ENCODE data around the gene ZNF460.
"Not testable (repeated sequence)": the region's sequence is repeated elsewhere in the genome, so short reads cannot be mapped to it uniquely, and the experiment has no call there.

Gene ZNF460

GRCh38 chr19:57280165-57280961 is at the start of gene ZNF460:
Gene ZNF460 (plus strand): TSS chr19:57280485. CDS start chr19:57280807, 322 bp downstream.
- DNase-seq, result peak; percentile 97
- peak; percentile 87 for ATAC-seq

DNA sequence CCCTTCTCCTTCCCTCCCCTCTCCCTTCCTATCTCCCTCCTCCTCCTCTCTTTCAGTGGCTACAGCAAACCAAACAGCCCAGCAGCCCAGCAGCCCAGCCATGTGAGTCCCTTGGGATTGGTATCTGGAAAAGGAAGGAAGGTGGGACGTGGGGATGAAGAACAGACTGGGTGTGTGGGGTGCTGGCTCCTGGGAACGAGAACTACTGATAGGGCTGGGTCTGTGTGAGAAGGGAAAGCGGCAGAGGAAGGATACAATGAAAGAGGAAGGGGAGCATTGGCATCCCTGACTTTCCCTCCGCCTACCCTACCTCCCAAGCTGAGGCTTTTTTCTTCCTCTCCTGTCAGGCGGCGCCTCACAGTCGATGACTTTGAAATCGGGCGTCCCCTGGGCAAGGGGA is 48.6 kb upstream of the ZNF460 start:
- no peak for ATAC-seq
- no peak for DNase-seq

- DNase-seq (no peak), ATAC-seq (no peak)
Measured at GRCh38 chr19:57233207-57233606, 47.1 kb upstream of the ZNF460 start.

GRCh38 chr19:57239982-57240310 is 40.3 kb upstream of the ZNF460 start:
- peak; percentile 2 for ATAC-seq
- no peak for DNase-seq

DNA sequence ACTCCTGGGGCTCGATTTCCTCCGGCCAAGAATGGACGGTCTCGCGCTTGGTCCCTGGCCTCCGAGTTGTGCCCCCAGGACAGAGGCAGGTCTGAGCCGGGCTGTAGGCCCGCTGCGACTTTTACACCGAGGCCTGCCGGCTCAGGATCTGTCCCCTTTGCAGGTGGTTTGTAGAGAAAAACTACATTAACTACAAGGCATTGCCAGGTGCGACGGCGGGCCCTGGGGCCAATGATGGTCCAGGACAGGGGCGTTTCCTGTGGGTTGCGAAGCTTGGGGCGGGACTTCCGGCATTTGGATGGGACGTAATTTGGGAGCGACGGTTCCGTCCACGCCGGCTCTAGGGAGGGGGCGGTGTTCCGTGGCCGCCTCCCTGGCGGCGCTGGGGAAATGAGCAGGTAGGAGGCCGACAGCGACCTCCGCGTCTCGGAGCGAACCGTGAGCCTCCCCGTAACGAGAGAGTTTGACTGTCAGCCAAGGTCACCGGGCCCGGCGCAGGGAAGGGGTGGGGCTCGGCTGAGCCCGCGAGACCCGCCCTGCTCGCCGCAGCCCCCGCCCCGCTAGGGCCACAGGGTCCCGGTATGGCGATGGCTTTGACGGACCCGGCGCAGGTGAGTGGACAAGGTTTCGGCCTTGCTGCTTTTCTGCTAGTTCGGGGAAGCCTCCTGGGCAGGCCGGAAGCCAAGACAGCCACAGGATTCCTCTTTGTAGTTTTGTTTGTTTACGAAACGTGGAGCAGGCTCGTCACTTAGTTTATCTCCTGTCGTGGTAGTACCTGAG is 39.8 kb upstream of the ZNF460 start, which contains the start of gene ZNF805:
Gene ZNF805 (plus strand): TSS at position 322 of the 780 bp plus-strand sequence. CDS start 260 bp downstream, at position 582.
- ATAC-seq, result peak; percentile 97

GRCh38 chr19:57241176-57241575 is 39.1 kb upstream of the ZNF460 start:
- no peak for DNase-seq
- ATAC-seq, result no peak

More for the DNA sequence above, 39.8 kb upstream of the ZNF460 start, which contains the start of gene ZNF805:
- DNase-seq, result peak; percentile 95

DNA sequence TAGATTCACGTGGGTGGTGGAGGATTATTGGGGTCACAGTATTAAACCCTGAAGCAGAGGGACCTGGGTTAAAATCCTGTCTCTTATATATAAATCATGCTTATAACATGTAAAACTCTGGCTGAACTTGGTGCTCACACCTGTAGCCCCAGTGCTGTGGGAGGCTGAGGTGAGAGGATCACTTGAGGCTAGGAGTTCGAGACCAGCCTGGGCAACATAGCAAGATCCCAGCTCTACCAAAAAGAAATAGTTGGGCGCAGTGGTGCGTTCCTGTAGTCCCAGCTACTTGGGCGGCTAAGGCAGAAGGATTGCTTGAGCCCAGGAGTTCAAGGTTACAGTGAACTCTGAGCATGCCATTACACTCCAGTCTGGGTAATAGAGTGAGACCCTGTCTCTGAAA is 37.5 kb upstream of the ZNF460 start:
- DNase-seq (no peak), ATAC-seq (no peak)

DNA sequence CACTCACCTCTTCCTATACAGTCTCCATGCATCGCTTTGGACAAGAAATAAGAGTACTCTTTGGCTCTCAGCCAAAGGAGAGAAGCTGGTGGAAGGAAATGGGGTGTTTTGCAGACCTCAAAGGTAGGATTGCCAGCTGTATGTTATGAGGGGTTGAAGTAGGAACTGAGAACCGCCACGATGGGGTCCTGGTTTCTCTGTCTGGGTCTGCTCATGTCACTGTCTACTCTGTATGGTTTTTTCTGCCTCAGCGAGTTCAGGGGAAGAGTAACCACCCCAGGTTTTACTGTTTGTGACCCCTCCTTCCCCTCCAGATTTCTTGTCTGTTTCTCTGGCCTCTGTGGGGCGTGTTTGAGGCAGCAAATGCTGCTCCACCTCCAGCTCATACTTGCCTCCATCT is 35.8 kb upstream of the ZNF460 start:
- no peak for ATAC-seq

GRCh38 chr19:57245066-57245465 is 35.2 kb upstream of the ZNF460 start:
- ATAC-seq (no peak), DNase-seq (no peak)

More for the DNA sequence above, 35.8 kb upstream of the ZNF460 start:
- no peak for DNase-seq

DNA sequence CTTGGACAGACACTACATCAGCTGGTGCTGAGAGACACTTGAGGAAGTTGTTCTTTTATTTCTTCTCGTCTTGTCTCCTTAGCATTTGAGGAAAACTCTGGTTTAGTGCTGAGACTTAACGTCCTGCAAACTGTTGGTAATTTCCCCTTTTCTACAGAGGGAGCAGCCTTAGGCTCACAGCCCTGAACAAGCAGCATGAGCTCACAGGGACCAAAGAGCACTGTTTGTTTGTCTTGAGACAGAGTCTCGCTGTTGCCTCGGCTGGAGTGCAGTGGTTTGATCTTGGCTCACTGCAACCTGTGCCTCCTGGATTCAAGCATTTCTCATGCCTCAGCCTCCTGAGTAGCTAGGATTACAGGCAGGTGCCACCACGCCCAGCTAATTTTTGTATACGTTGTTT is 34.3 kb upstream of the ZNF460 start:
- no peak for ATAC-seq
- no peak for DNase-seq

DNA sequence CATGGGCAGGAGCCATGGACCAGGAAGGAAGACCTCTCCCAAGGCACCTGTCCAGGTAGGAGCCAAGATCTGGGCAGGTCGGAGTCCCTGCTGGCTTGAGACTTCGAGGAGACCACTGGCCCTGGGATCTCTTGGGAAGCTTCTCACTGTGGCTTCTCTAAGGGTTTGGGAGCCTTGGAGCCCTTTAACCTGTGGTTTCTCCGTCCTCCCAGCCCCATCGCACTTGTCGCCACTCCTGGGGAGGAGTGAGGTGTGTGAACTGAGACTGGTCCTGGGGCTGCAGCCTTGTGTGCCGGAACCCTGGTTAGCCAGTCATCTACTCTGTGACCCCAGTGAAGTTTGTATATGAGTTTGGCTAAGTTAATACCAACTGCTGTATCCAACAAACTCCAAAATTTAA is 31.6 kb upstream of the ZNF460 start:
- ATAC-seq (no peak), DNase-seq (no peak)

GRCh38 chr19:57249329-57249728 is 31.0 kb upstream of the ZNF460 start:
- ATAC-seq (no peak), DNase-seq (no peak)

GRCh38 chr19:57253767-57254166 is 26.5 kb upstream of the ZNF460 start:
- peak; percentile 90 for ATAC-seq

DNA sequence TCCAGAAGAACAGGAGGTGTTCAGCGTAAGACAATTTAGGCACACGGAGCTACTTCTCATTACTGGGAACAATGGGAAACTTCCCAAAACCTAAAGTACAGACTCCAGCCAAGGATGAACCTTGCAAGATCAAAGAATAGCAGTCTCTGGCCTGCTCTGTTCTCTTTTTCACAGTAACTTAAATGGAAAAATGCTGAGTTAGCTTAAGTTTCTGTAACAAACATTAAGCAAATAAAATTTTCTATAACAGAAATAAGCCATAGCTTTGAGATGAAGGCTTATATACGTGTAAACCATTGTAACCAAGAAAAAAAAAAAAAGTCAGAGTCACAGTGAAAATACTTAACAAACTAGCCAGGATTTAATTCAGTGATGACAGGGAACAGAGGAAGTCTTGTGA is 18.2 kb upstream of the ZNF460 start:
- no peak for DNase-seq
- no peak for ATAC-seq

More at GRCh38 chr19:57253767-57254166, 26.5 kb upstream of the ZNF460 start:
- DNase-seq, result not testable (repeated sequence)

DNA sequence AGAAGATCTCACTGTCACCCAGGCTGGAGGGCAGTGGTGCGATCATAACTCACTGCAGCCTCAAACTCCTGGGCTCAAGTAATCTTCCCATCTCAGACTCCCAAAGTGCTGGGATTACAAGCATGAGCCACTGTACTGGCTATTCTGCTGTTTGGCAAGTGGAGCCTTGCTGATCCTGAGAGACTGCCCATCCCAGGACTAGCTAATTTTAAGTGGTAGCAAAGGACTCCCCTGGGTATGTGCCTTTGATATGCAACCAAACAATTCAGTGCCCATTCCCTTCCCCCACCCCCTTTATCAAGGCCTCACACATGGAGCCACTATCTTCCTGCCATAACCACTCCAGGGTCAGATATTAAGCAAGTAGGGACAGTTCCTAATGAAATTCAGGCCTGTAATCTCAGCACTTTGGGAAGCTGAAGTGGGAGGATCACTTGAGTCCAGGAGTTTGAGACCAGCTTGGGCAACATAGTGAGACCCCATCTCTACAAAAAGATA is 17.0 kb upstream of the ZNF460 start:
- no peak for DNase-seq

DNA sequence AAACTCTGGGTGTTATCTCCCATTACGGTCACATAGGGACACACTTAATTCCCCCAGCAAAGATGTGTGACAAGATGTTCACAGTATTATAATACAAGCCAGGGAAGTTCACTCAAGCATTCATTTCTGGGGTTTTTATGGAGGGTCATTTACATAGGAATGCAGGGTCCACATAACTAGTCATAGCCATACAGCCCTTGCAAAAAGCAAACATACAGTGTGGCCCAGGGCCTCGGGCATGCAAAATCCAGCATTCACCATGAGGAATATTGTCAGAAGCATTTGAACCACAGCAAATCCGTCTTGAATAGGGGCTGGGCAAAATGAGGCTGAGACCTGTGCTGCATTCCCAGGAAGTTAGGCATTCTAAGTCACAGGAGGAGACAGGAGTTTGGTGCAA is 13.0 kb upstream of the ZNF460 start:
- ATAC-seq, result no peak
- no peak for DNase-seq

More for the DNA sequence above, 17.0 kb upstream of the ZNF460 start:
- no peak for ATAC-seq

GRCh38 chr19:57269515-57270250 is 10.6 kb upstream of the ZNF460 start:
- no peak for DNase-seq
- peak; percentile 75 for ATAC-seq

DNA sequence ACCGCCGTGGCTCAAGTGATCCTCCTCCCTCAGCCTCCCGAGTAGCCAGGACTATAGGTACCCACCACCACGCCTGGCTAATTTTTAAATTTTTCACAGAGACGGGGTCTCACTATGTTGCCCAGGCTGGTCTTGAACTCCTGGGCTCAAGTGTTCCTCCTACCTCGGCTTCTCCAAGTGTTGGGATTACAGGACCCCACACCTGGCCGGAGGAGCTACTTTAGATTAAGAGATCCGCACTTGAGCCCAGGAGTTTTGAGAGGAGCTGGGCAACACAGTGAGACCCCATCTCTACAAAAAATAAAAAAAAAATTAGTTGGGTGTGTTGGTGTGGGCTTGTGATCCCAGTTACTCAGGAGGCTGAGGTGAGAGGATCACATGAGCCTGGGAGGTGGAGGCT is 9.0 kb upstream of the ZNF460 start:
- ATAC-seq (no peak), DNase-seq (no peak)

GRCh38 chr19:57273014-57273413 is 7.3 kb upstream of the ZNF460 start:
- ATAC-seq, result no peak
- DNase-seq, result no peak

GRCh38 chr19:57276430-57276829 is 3.9 kb upstream of the ZNF460 start:
- ATAC-seq (no peak), DNase-seq (no peak)

- DNase-seq, ATAC-seq: not testable (repeated sequence)
Measured at GRCh38 chr19:57278481-57278880, 1.8 kb upstream of the ZNF460 start.
